NB4 (cell line): ENCODE data around the gene GPR176.
A peak's percentile ranks its signal among the peaks of the same experiment; 100 is the strongest.

Source experiments
- CTCF ChIP-seq: IDR thresholded peaks from one replicate; pipeline ENCODE4 v1.5.1; 2012; ENCODE audit warnings: low read depth, low read length
- MYC ChIP-seq: IDR thresholded peaks from 2 replicates; pipeline ENCODE4 v1.6.1; 2011; ENCODE audit warnings: low read depth, low read length
- POLR2A ChIP-seq: IDR thresholded peaks from 2 replicates; pipeline ENCODE4 v1.6.1; 2011; ENCODE audit warnings: mild to moderate bottlenecking; ENCODE audit not compliant: insufficient read length; ENCODE audit errors: extremely low read depth

DNA sequence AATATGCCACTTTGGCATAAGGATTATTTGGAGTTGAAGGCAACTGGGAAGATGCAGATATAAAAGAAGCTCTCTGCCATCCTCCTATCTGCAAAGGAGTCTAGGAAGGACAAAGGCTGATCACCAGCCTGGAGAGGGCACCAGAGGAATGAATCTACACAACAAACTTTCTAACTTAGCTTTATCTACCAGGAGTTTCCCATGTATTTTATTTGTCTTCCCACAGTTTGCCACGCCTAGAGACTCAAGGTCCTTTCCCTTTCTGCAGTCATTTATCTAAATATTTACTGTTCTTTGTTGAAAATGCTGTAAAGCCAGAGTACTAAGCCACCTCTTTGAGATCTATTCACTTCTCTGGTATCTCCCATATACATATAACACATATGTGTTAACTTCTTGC lies 32.2 kb downstream of the GPR176 start:
- peak; percentile 44 for TF ChIP-seq CTCF
- TF ChIP-seq MYC: no peak
- no peak for TF ChIP-seq POLR2A
